Measurements from ENCODE around the gene ZFTA.
A peak's percentile ranks its signal among the peaks of the same experiment; 100 is the strongest.
"Not testable (repeated sequence)": the region's sequence is repeated elsewhere in the genome, so short reads cannot be mapped to it uniquely, and the experiment has no call there.

ZFTA gene

GRCh38 chr11:63768237-63769041 lies at the start of gene ZFTA:
Gene ZFTA (minus strand): TSS chr11:63768775. CDS start chr11:63768622, 153 bp downstream.
- DNase-seq (ENCODE audit: low read depth in 2 of 2) = peak; percentile 31 to 43

GRCh38 chr11:63817758-63818498 lies 49.4 kb upstream of the ZFTA start:
- no peak for DNase-seq (ENCODE audit: low read depth in 2 of 2)

- no peak for DNase-seq (ENCODE audit: low read depth in 2 of 2)
Measured at GRCh38 chr11:63816732-63817131, 48.2 kb upstream of the ZFTA start.

- DNase-seq (ENCODE audit: low read depth in 2 of 2) = no peak
Measured at GRCh38 chr11:63816166-63816565, 47.6 kb upstream of the ZFTA start.

GRCh38 chr11:63814383-63814736 lies 45.8 kb upstream of the ZFTA start:
- no peak for DNase-seq (ENCODE audit: low read depth in 2 of 2)

GRCh38 chr11:63813563-63814382 lies 45.2 kb upstream of the ZFTA start:
- DNase-seq (ENCODE audit: low read depth in 2 of 2) = peak in 1 of 2 donors; percentile 21

- DNase-seq (ENCODE audit: low read depth in 2 of 2) = peak; percentile 67 to 68
Measured at GRCh38 chr11:63813035-63813562, 44.5 kb upstream of the ZFTA start, which contains the start of gene SPINDOC. Gene SPINDOC (plus strand): TSS chr11:63813456. CDS start chr11:63813687, 231 bp downstream.

- DNase-seq (ENCODE audit: low read depth in 2 of 2) = no peak
Measured at GRCh38 chr11:63811522-63811921, 42.9 kb upstream of the ZFTA start.

- DNase-seq (ENCODE audit: low read depth in 2 of 2) = not testable (repeated sequence)
Measured at GRCh38 chr11:63810383-63810782, 41.8 kb upstream of the ZFTA start.

GRCh38 chr11:63805844-63806415 lies 37.4 kb upstream of the ZFTA start:
- no peak for DNase-seq (ENCODE audit: low read depth in 2 of 2)

GRCh38 chr11:63804259-63804658 lies 35.7 kb upstream of the ZFTA start:
- no peak for DNase-seq (ENCODE audit: low read depth in 2 of 2)

GRCh38 chr11:63802637-63803414 lies 34.3 kb upstream of the ZFTA start:
- no peak for DNase-seq (ENCODE audit: low read depth in 2 of 2)

GRCh38 chr11:63800921-63801320 lies 32.3 kb upstream of the ZFTA start:
- no peak for DNase-seq (ENCODE audit: low read depth in 2 of 2)

GRCh38 chr11:63795066-63795465 lies 26.5 kb upstream of the ZFTA start:
- DNase-seq (ENCODE audit: low read depth in 2 of 2) = no peak

GRCh38 chr11:63793161-63793560 lies 24.6 kb upstream of the ZFTA start:
- no peak for DNase-seq (ENCODE audit: low read depth in 2 of 2)

- DNase-seq (ENCODE audit: low read depth in 2 of 2) = no peak
Measured at GRCh38 chr11:63791495-63792167, 23.1 kb upstream of the ZFTA start.

- DNase-seq (ENCODE audit: low read depth in 2 of 2) = no peak
Measured at GRCh38 chr11:63785823-63786222, 17.2 kb upstream of the ZFTA start.

- DNase-seq (ENCODE audit: low read depth in 2 of 2) = no peak
Measured at GRCh38 chr11:63783925-63784592, 15.5 kb upstream of the ZFTA start.

- DNase-seq (ENCODE audit: low read depth in 2 of 2) = no peak
Measured at GRCh38 chr11:63782749-63783148, 14.2 kb upstream of the ZFTA start.

GRCh38 chr11:63779039-63779438 lies 10.5 kb upstream of the ZFTA start:
- DNase-seq (ENCODE audit: low read depth in 2 of 2) = no peak
